ENCODE measurements around the gene CCDC149.

- TF ChIP-seq CBX5 (IDR thresholded peaks at IDR 0.05; ENCODE audit: low read depth, low read length) (no peak), CTCF (IDR thresholded peaks at IDR 0.05; ENCODE audit: control extremely low read depth in 1 of 3, insufficient read depth in 1 of 3, low read depth in 1 of 3, low read length in 3 of 3) (no peak)
Measured at GRCh38 chr4:24820541-24820940, 92.3 kb downstream of the CCDC149 start.
